T-helper 9 cell (primary cell): ENCODE results near the gene SLC25A47.
A peak's percentile ranks its signal among the peaks of the same experiment; 100 is the strongest.
"Not testable (repeated sequence)": the region's sequence is repeated elsewhere in the genome, so short reads cannot be mapped to it uniquely, and the experiment has no call there.

Source experiments
- DNase-seq: peaks from one replicate; pipeline ENCODE4 v3.0.0-alpha.2; 2020

The SLC25A47 gene

DNA sequence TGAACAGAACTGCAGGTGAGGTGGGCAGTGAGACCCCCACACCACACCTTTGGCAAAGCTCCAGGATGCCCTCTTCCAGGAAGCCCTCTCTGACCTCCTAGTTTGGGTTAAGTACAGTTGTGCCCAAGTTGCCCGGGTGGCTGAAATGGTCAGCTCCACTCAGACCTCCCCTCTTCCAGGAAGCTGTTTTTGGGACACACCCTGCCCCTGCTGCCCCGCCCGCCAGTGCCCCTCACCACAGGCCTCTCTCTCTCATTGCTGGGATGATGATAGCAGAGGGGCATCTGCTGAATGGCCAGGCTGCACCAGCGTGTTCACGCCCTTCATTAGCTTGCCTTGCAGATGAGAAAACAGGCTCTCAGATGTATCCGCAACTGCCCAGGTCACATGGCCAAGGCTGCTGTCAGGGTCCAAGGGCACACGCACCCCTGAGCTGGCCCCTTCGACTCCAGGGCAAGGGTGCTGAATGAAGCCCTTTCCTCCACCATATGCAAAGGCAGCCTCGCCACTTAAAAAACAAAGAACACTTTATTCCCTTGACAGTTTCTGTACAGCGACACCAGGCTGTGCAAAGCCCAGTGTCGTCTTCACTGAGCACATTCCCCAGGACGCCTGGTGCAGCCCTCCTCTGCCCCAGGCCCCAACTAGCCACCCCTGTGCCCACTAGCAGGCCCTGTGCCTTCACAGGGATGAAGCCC lies 32.4 kb upstream of the SLC25A47 start:
- no peak for DNase-seq

- no peak for DNase-seq
These were observed 31.6 kb upstream of the SLC25A47 start for GRCh38 chr14:100291305-100292075.

GRCh38 chr14:100292301-100292775 lies 30.8 kb upstream of the SLC25A47 start:
- DNase-seq: no peak

- DNase-seq: no peak
These were observed 30.2 kb upstream of the SLC25A47 start for GRCh38 chr14:100292776-100293461.

GRCh38 chr14:100293497-100294212 lies 29.5 kb upstream of the SLC25A47 start:
- no peak for DNase-seq

DNA sequence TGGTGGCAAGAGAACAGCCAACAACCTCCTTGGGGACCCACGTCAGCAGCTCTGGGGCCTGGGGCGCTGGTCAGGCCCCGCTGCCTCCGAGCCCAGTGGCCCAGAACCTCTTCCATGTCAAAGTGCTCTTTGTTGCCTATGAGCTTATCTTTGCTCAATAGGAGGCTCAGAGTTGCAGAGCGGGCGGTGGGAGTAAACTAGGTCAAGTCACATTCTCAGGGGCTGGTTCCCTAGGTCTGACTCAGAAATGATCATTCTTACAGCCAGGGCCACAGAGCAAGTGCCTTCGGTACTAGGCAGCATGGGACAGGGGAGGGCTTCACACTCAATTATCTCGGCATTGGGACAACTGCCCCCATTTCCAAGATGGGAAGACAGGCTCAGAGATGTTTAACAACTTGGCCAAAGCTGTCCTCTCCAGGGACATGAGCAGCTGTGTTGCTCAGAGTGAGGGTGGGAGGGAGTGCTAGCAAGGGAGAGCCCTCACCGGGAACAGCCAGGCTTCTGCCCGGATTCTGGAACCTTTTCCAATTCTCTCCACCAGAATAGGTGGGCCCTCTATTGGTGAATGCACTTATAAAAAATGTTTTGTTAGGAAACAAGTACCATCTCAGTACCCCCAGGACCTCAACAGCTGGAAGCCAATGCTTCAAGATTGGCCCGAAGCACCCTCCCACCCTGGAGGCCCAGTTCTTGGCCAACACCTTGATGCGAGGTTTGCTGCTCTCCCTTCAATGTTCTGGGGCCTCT lies 28.8 kb upstream of the SLC25A47 start:
- DNase-seq: no peak

DNA sequence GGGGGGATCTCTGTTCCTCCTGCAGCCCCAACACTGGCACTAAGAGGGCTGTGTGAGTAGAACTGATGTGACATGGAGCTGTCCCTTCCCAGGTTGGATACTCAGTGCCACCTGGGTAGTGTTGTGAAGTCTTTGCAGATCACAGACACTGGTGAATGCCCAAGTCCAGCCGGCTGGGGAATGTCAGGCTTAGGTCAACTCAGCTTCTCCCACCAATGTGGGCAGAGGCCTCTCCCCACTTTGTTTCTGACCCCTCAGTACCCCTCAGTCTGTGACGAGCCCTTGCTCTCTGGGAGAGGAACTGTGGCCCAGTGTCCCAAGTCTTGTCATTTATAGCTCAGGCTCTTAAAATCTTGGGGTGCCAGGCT lies 28.2 kb upstream of the SLC25A47 start:
- no peak for DNase-seq

- no peak for DNase-seq
These were observed 27.6 kb upstream of the SLC25A47 start for GRCh38 chr14:100295376-100296105.

- DNase-seq: no peak
These were observed 27.0 kb upstream of the SLC25A47 start for GRCh38 chr14:100296106-100296651.

DNA sequence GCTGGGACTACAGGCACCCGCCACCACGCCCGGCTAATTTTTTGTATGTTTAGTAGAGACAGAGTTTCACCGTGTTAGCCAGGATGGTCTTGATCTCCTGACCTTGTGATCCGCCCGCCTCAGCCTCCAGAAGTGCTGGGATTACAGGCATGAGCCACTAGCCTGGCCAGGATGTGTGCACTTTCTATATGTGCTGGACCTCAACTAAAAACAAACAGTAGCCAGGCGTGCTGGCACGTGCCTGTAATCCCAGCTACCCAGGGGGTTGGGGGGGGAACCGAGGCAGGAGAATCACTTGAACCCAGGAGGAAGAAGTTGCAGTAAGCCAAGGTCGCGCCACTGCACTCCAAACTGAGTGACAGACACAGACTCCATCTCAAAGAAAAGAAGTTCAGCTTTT lies 26.4 kb upstream of the SLC25A47 start:
- DNase-seq: not testable (repeated sequence)

DNA sequence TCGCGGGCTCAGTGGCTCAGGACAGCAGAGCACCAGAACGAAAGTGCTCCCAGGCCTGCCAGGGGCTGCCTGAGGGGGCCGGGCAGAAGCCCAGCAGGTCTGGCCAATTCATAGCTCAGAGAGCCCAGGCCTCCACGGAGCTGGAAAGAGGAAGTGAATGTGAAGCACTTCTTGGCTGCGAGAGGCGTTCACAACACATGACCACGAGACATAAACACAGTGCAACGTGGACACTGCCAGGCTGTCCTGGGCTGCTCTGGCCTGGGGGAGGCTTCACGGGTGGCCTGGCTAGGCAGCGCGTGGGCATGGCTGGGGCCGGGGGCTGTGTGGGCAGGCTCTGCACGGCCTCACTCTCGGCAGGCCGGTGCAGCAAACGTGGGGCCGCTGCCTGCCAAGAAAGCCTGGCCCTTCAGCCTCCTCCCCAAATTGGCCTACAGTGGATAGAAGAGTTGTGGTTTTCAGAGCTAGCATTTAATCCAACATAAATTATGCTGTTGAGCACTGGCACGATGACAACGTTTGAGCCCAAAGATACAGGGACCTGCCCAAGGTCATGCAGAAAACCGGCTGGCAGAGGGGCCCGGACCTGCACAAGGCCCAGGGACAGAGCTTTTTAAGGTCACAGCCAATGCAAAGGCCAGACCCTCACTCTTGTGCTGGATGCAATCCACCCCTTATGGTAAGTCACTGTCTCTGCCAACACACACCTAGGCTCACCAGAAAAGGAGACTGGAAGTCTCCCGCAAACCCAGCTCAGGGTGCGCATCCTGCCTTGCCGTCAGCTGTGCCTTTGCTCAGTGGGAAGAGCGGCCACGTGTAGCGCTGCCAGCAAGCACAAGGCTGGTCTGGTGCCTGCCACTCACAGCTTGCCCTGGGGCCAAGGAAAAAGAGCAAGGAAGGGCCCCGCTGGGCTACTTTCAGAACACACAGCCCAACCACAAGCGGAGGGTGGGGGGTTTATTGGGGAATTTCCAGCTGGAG lies 25.5 kb upstream of the SLC25A47 start:
- DNase-seq: no peak

GRCh38 chr14:100298551-100299237 lies 24.4 kb upstream of the SLC25A47 start:
- no peak for DNase-seq

DNA sequence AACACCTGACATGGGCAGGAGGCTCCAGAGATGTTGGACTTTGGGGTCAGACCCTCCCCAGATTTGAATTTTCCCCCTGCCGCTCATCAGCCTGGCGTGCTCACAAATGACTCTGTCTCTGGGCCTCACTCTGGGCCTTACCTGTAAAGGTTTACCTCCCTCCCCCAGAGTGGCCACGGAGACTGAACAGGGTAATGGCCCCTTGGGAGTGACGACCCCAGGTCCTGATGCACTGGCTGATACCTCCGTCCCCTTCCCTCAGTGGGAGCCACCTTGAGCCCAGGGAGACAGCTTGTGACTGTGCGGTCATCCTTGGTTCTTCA lies 23.9 kb upstream of the SLC25A47 start:
- no peak for DNase-seq

DNA sequence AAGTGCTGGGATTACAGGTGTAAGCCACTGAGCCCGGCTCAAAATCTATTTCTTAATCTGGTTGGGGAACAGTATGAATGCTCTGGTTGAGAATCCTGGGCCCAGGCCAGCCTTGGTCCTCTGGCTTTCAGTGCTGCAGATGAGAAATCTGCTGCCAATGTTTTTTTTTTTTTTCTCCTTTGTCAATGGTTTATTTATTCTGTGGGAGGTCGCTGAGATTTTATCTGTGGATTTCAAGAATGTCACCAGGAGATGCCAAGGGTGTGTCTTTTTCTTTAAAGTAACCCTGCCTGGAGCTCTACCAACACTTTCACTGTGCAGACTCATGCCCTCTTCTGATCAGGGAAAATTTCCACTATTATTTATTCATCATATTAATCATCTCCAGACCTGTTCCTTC lies 20.5 kb upstream of the SLC25A47 start:
- no peak for DNase-seq

GRCh38 chr14:100303179-100303578 lies 20.0 kb upstream of the SLC25A47 start:
- no peak for DNase-seq

- DNase-seq: no peak
These were observed 19.2 kb upstream of the SLC25A47 start for GRCh38 chr14:100303925-100304324.

DNA sequence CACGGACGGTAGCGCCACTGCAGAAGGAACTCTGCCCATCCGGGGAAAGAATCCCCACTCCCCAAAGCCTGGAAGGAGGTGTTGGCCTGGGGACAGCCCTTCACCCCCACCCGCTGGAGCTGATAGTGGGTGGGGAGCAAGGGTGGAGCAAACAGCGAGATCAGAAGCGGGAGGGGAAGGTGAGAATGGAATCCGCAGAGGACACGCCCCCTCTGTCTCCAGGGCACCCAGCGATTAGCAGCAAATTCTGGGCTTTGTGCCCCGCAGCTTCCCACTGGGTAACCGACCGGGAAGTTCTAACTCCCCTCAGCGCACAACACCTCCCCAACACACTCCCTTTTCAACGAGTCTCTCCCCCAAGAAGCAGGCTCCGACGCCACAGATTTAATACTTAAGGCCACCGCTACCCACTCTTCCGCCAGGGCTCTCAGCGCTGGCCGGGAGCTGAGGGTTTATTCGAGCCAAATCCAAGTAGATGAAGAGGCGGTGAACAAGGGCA lies 18.3 kb upstream of the SLC25A47 start:
- no peak for DNase-seq

- peak; percentile 44 for DNase-seq
These were observed 17.6 kb upstream of the SLC25A47 start for GRCh38 chr14:100305324-100306100.
